ENCODE data around the gene NR2F1-AS1.

Gene NR2F1-AS1

DNA sequence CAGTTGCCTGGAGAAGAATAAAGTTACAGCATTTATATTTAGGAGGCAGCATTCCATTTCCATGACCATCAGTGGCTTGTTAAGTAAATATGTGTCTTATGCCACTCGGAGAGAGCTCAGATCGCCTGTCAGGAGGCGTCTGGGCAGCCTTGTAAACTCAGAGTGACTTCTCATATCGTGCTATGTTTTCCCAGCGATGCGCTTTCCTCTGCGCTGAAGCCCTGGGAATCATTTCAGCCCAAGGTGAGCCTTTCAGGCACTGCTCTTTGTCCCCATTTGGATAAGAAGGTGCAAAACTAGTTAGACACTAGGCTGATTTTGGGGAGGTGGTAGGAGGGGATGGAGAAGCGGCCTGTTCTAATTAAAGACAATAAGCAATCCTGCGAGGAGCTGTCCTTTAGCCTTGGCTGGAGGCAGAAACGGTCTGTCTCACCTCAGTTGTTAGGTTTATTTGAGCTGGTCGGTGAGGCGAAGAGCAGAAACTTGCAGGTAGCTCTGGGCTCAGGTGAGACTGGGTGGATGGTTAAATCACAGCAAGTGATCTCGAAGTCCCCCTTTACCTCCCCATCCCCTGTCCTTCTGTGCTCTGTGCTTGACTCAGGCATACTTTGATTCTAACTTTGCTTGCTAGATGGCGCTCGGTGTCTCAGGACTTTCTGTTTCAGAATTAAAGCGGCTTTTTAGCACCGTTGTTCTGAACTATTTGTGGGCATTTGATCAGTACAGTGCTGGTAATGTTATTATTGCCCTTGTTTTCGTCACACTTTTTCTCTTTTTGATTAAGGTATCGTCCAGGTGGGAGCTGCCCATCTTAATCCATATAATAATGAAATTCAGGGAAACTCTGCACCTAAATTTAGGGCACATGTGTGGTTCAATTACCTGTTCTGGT, 26.6 kb upstream of the NR2F1-AS1 start:
- DNase-seq = peak; percentile 59
- H2AFZ ChIP-seq (ENCODE audit: low read length) = peak overlapping the region; percentile 49; the same call in 1 of the 2 replicates
- H3F3A ChIP-seq (ENCODE audit: insufficient read depth, low read length) = no peaks in the 10 kb centered on the region
- no peak overlapping the region for H3K9ac ChIP-seq (ENCODE audit: low read length)
- 0 out of 2 replicates have a peak overlapping the region, but pooled peaks have one; percentile 24 for H3K4me3 ChIP-seq (ENCODE audit: low read length)
- H3K9me2 ChIP-seq (replicated peaks; ENCODE audit: insufficient read depth, low read length) = no peaks in the 10 kb centered on the region
- no peaks in the 10 kb centered on the region for H3K9me3 ChIP-seq (replicated peaks; ENCODE audit: insufficient read depth, low read length)
- peaks cover 9% of the 10 kb centered on the region for H3K27me3 ChIP-seq (replicated peaks; ENCODE audit: insufficient read depth, low read length)
- H3K4me2 ChIP-seq (ENCODE audit: low read depth, low read length) = peak overlapping the region; percentile 59
- TF ChIP-seq EZH2 (optimal IDR thresholded peaks at IDR 0.05; ENCODE audit: low read depth, low read length) (no peak), EZH2phosphoT487 (IDR thresholded peaks at IDR 0.05; ENCODE audit: low read length) (no peak), CTCF (IDR thresholded peaks at IDR 0.05; ENCODE audit: low read length) (peak; percentile 56)
- no peaks in the 10 kb centered on the region for H3K79me2 ChIP-seq (ENCODE audit: low read length)
- no peaks in the 10 kb centered on the region for H4K20me1 ChIP-seq (ENCODE audit: insufficient read depth, low read length)
- no peaks in the 10 kb centered on the region for H3K36me3 ChIP-seq (replicated peaks; ENCODE audit: insufficient read depth, low read length)
- H3K27ac ChIP-seq (ENCODE audit: low read length) = no peak overlapping the region
- no peaks in the 10 kb centered on the region for H3K4me1 ChIP-seq (ENCODE audit: low read length)

DNA sequence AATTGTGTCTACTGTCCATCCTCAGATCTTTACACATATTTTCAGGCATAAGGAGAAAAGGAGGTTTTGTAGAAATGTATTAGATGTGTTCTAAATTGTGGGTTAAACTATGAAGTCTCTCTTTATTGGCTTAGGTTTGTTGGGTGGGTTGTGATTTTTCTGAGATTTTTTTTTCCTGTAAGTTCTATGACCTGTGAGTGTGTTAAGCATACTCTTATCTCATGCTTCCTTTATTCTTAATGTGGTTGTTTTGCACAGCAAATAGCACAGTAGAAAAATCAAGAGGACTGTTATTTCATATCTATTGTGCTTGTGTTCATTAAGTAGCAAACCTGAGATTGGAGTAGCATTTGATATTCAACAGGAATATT, 25.3 kb upstream of the NR2F1-AS1 start:
- no peak overlapping the region for H2AFZ ChIP-seq (ENCODE audit: low read length)
- no peak overlapping the region for H3K4me2 ChIP-seq (ENCODE audit: low read depth, low read length)
- H3K27me3 ChIP-seq (replicated peaks; ENCODE audit: insufficient read depth, low read length) = peaks cover 5% of the 10 kb centered on the region
- no peaks in the 10 kb centered on the region for H3K4me1 ChIP-seq (ENCODE audit: low read length)
- H3F3A ChIP-seq (ENCODE audit: insufficient read depth, low read length) = no peaks in the 10 kb centered on the region
- TF ChIP-seq EZH2 (optimal IDR thresholded peaks at IDR 0.05; ENCODE audit: low read depth, low read length) (no peak), EZH2phosphoT487 (IDR thresholded peaks at IDR 0.05; ENCODE audit: low read length) (no peak), CTCF (IDR thresholded peaks at IDR 0.05; ENCODE audit: low read length) (no peak)
- H4K20me1 ChIP-seq (ENCODE audit: insufficient read depth, low read length) = no peaks in the 10 kb centered on the region
- no peaks in the 10 kb centered on the region for H3K9me3 ChIP-seq (replicated peaks; ENCODE audit: insufficient read depth, low read length)
- no peaks in the 10 kb centered on the region for H3K79me2 ChIP-seq (ENCODE audit: low read length)
- DNase-seq = no peak
- no peaks in the 10 kb centered on the region for H3K36me3 ChIP-seq (replicated peaks; ENCODE audit: insufficient read depth, low read length)
- no peak overlapping the region for H3K4me3 ChIP-seq (ENCODE audit: low read length)
- no peak overlapping the region for H3K9ac ChIP-seq (ENCODE audit: low read length)
- H3K9me2 ChIP-seq (replicated peaks; ENCODE audit: insufficient read depth, low read length) = no peaks in the 10 kb centered on the region
- H3K27ac ChIP-seq (ENCODE audit: low read length) = no peak overlapping the region

DNA sequence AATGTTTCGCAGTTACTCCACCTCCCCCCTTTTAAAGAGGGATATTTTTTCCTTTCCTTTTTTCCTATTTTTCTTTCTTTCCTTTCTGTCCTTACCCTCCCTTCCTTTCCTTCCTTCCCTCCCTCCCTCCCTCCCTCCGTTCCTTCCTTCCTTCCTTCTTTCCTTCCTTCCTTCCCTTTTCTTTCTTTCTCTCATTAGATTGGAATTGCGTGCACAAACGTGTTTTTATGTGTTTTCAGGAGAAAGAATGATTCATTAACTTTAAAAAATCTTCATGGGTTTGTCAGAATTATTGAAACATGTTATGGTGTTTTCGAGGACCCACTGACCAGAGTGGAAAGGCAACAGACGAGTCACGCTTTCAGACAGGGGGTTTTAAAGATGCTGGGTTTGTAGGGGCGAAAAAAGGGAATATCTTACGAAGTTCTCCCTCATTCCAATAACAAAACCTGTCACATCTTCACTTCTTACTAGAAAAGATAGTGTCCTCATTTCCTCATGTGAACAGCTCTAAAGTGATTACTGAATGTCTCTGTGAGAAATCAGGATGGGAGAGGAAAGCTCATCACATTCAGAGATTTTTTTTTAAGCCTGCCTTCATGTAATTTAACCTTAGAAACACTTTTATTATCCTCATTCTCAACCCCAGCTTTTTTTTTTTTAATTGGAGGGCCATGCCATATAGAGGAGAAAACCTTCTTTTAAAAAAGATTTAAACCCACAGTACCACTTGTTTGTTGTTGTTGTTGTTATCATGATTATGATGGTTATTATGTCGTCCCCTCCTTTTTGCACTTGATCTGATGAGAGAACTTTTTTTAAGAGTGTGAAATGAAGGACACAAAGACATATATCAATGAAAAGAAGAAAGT, 23.9 kb upstream of the NR2F1-AS1 start:
- H3K27ac ChIP-seq (ENCODE audit: low read length) = no peak overlapping the region
- no peaks in the 10 kb centered on the region for H3K36me3 ChIP-seq (replicated peaks; ENCODE audit: insufficient read depth, low read length)
- H4K20me1 ChIP-seq (ENCODE audit: insufficient read depth, low read length) = no peaks in the 10 kb centered on the region
- no peak for DNase-seq
- H3K9me2 ChIP-seq (replicated peaks; ENCODE audit: insufficient read depth, low read length) = no peaks in the 10 kb centered on the region
- H3K4me3 ChIP-seq (ENCODE audit: low read length) = no peak overlapping the region
- no peak overlapping the region for H3K4me2 ChIP-seq (ENCODE audit: low read depth, low read length)
- H3K9me3 ChIP-seq (replicated peaks; ENCODE audit: insufficient read depth, low read length) = no peaks in the 10 kb centered on the region
- H3F3A ChIP-seq (ENCODE audit: insufficient read depth, low read length) = no peaks in the 10 kb centered on the region
- H3K79me2 ChIP-seq (ENCODE audit: low read length) = no peaks in the 10 kb centered on the region
- no peak for TF ChIP-seq EZH2 (optimal IDR thresholded peaks at IDR 0.05; ENCODE audit: low read depth, low read length)
- no peak for TF ChIP-seq EZH2phosphoT487 (IDR thresholded peaks at IDR 0.05; ENCODE audit: low read length)
- TF ChIP-seq CTCF (IDR thresholded peaks at IDR 0.05; ENCODE audit: low read length) = no peak
- no peaks in the 10 kb centered on the region for H3K4me1 ChIP-seq (ENCODE audit: low read length)
- H3K27me3 ChIP-seq (replicated peaks; ENCODE audit: insufficient read depth, low read length) = no peaks in the 10 kb centered on the region
- no peak overlapping the region for H2AFZ ChIP-seq (ENCODE audit: low read length)
- H3K9ac ChIP-seq (ENCODE audit: low read length) = no peak overlapping the region

Measured in MM.1S (cell line).